HEK293T (cell line): ENCODE data around the gene LHPP.

Source experiments
- CTCF ChIA-PET: fragments of 350-600 bp; formaldehyde crosslinking; extraction: SDS; loops from one replicate; lab custom pipeline; 2021; ENCODE audit warnings: antibody characterized with exemption, inconsistent platforms; lab: Yijun Ruan, JAX
- POLR2A ChIA-PET: fragments of 350-600 bp; formaldehyde crosslinking; extraction: SDS; loops from one replicate; lab custom pipeline; 2020; ENCODE audit warnings: antibody characterized with exemption, inconsistent platforms; lab: Yijun Ruan, JAX
- DNase-seq: peaks from one replicate; pipeline ENCODE4 v3.0.0; 2012; ENCODE audit warnings: mixed read lengths; ENCODE audit errors: extremely low spot score
- ARNT ChIP-seq: fragments of 450-650 bp; IDR thresholded peaks from 2 replicates; pipeline ENCODE4 v1.6.1; 2017; ENCODE audit warnings: mild to moderate bottlenecking
- BHLHE40 ChIP-seq: fragments of 450-650 bp; IDR thresholded peaks from 2 replicates; pipeline ENCODE4 v1.6.1; 2016; ENCODE audit warnings: mild to moderate bottlenecking, moderate library complexity, borderline replicate concordance
- CTBP1 ChIP-seq: fragments of 450-650 bp; IDR thresholded peaks from 2 replicates; pipeline ENCODE4 v1.6.1; 2016; ENCODE audit warnings: borderline replicate concordance
- ELF4 ChIP-seq: fragments of 450-650 bp; IDR thresholded peaks from 2 replicates; pipeline ENCODE4 v1.6.1; 2017; ENCODE audit warnings: antibody characterized with exemption
- FOXA1 ChIP-seq: fragments of 450-650 bp; IDR thresholded peaks from 2 replicates; pipeline ENCODE4 v1.6.1; 2016; ENCODE audit warnings: mild to moderate bottlenecking
- FOXK2 ChIP-seq: fragments of 450-650 bp; IDR thresholded peaks from 2 replicates; pipeline ENCODE4 v1.6.1; 2016; ENCODE audit warnings: mild to moderate bottlenecking
- FOXM1 ChIP-seq: fragments of 450-650 bp; IDR thresholded peaks from 2 replicates; pipeline ENCODE4 v1.6.1; 2017; ENCODE audit warnings: mild to moderate bottlenecking, borderline replicate concordance
- HDGF ChIP-seq: fragments of 450-650 bp; IDR thresholded peaks from 2 replicates; pipeline ENCODE4 v1.6.1; 2017; ENCODE audit warnings: antibody characterized with exemption, borderline replicate concordance
- L3MBTL2 ChIP-seq: fragments of 450-650 bp; conservative IDR thresholded peaks from 2 replicates; pipeline ENCODE4 v1.6.1; 2016; ENCODE audit warnings: mild to moderate bottlenecking
- LEF1 ChIP-seq: fragments of 450-650 bp; IDR thresholded peaks from 2 replicates; pipeline ENCODE4 v1.6.1; 2017; ENCODE audit warnings: mild to moderate bottlenecking, borderline replicate concordance
- NFRKB ChIP-seq: fragments of 450-650 bp; IDR thresholded peaks from 2 replicates; pipeline ENCODE4 v1.6.1; 2016; ENCODE audit warnings: mild to moderate bottlenecking, moderate library complexity
- PKNOX1 ChIP-seq: fragments of 450-650 bp; IDR thresholded peaks from 2 replicates; pipeline ENCODE4 v1.6.1; 2016
- SP1 ChIP-seq: fragments of 450-650 bp; IDR thresholded peaks from 2 replicates; pipeline ENCODE4 v1.6.1; 2017
- SUZ12 ChIP-seq: fragments of 450-650 bp; IDR thresholded peaks from 2 replicates; pipeline ENCODE4 v1.6.1; 2016; ENCODE audit warnings: mild to moderate bottlenecking
- TARDBP ChIP-seq: fragments of 450-650 bp; IDR thresholded peaks from 2 replicates; pipeline ENCODE4 v1.6.1; 2016
- ZNF384 ChIP-seq: fragments of 450-650 bp; IDR thresholded peaks from 2 replicates; pipeline ENCODE4 v1.6.1; 2016

The LHPP gene

GRCh38 chr10:124446830-124447750 lies 14.5 kb upstream of the LHPP start:
- POLR2A ChIA-PET = no interaction called here
- CTCF ChIA-PET = no interaction called here
- no peak for TF ChIP-seq NFRKB
- no peak for TF ChIP-seq PKNOX1
- TF ChIP-seq L3MBTL2 = no peak
- no peak for TF ChIP-seq FOXA1
- TF ChIP-seq ELF4 = no peak
- TF ChIP-seq FOXK2 = no peak
- DNase-seq = no peak

GRCh38 chr10:124447751-124448466 lies 13.7 kb upstream of the LHPP start:
- CTCF ChIA-PET = no interaction called here
- POLR2A ChIA-PET = no interaction called here
- TF ChIP-seq CTBP1 (no peak), TARDBP (no peak), FOXA1 (no peak), ARNT (no peak), BHLHE40 (no peak), FOXK2 (no peak), LEF1 (no peak), L3MBTL2 (no peak), ELF4 (no peak), HDGF (no peak), ZNF384 (no peak), NFRKB (no peak), SP1 (no peak), SUZ12 (no peak)
- DNase-seq = no peak

GRCh38 chr10:124448696-124449169 lies 12.9 kb upstream of the LHPP start:
- no peak for TF ChIP-seq LEF1
- DNase-seq = peak; percentile 46
- CTCF ChIA-PET = no interaction called here
- POLR2A ChIA-PET = interaction anchor here (0.8 to 1.0 kb wide), 2 partner anchors 13 to 30 kb away, joined by 3 to 4 read pairs; partner anchors contain the start of genes LHPP and OAT

- ChIA-PET POLR2A (interaction anchor here (0.7 to 1.0 kb wide), 4 partner anchors 12 to 31 kb away, joined by 3 to 4 read pairs (median 4); partner anchors contain the start of genes LHPP and OAT), CTCF (interaction anchor here (0.6 kb wide), 1 partner anchor 61 kb away, joined by 3 read pairs; no protein-coding TSS in a partner anchor)
- no peak for DNase-seq
- TF ChIP-seq FOXK2 (no peak), TARDBP (no peak), L3MBTL2 (peak; percentile 77)
Observed at GRCh38 chr10:124449170-124450011, 12.2 kb upstream of the LHPP start.

GRCh38 chr10:124450012-124450782 lies 11.4 kb upstream of the LHPP start, which contains the start of gene NKX1-2:
Gene NKX1-2, minus strand, starts transcription at chr10:124450035. Its CDS starts 92 bp downstream, at chr10:124449943.
- peak; percentile 68 for DNase-seq
- CTCF ChIA-PET = interaction anchor here (0.6 kb wide), 1 partner anchor 62 kb away, joined by 3 read pairs; no protein-coding TSS in a partner anchor
- POLR2A ChIA-PET = interaction anchor here (0.7 to 1.0 kb wide), 3 partner anchors 11 to 32 kb away, joined by 3 to 6 read pairs (median 4); partner anchors contain the start of gene LHPP
- TF ChIP-seq NFRKB (no peak), SUZ12 (no peak), PKNOX1 (no peak), TARDBP (no peak), HDGF (no peak), SP1 (no peak), FOXM1 (no peak), ZNF384 (no peak)

- ChIA-PET POLR2A (interaction anchor here (1.0 kb wide), 2 partner anchors 11 to 33 kb away, joined by 4 to 6 read pairs; partner anchors contain the start of gene LHPP), CTCF (no interaction called here)
- TF ChIP-seq HDGF = no peak
- no peak for TF ChIP-seq ARNT
- no peak for TF ChIP-seq SP1
- TF ChIP-seq CTBP1 = no peak
- TF ChIP-seq L3MBTL2 = no peak
- no peak for TF ChIP-seq FOXA1
- TF ChIP-seq ELF4 = no peak
- TF ChIP-seq LEF1 = no peak
- no peak for TF ChIP-seq BHLHE40
- TF ChIP-seq PKNOX1 = no peak
- no peak for TF ChIP-seq FOXK2
- no peak for TF ChIP-seq NFRKB
- TF ChIP-seq TARDBP = no peak
- no peak for TF ChIP-seq SUZ12
- TF ChIP-seq ZNF384 = no peak
- TF ChIP-seq FOXM1 = no peak
- no peak for DNase-seq
Observed at GRCh38 chr10:124450783-124451057, 10.9 kb upstream of the LHPP start.
